Measurements from ENCODE around the gene ZMIZ1. TPM values are rescaled to one million over a fixed set of nuclear protein-coding genes. Genes with fewer than 3 reads are reported as not detected.
"Not testable (repeated sequence)": the region's sequence is repeated elsewhere in the genome, so short reads cannot be mapped to it uniquely, and the experiment has no call there.

ZMIZ1 gene
- total RNA-seq, 2 donors from 2014 or later = 30.0 to 34.0 TPM

DNA sequence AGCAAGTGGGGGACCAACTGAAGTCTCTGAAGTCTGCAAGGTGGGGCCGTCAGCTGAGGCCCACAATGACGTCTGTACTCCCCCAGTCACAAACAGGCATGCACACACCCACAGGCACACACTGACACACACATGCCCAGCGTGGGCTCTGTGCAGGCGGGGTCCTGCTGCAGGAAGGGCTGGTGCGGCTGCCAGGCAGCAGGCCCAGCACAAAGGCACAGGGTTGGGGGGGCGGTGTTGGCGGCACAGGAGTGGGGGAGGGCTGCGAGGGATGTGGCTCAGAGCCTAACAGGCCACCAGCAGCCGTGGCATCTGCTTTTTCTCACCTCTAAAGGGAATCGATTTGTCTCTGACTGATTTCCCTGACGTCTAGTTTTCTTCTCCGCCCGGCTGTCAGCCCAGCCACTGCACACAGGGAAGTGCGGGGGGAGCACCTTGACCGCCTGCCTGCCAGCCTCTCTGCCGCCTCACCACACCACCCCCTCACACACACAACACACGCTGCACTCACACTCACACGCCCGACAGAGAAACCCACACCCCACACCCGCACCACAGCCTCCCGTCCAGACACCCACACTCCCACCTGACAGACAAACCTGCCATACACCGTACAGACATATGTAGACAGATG is 43.5 kb upstream of the ZMIZ1 start:
- H3K9me3 ChIP-seq (ENCODE audit: control insufficient read depth, low read length, poor library complexity, severe bottlenecking) = no peaks in the 10 kb centered on the region
- peaks cover 38% of the 10 kb centered on the region for H3K4me1 Mint-ChIP-seq
- peak; percentile 57 for ATAC-seq
- no peak for DNase-seq
- H3K27ac Mint-ChIP-seq = peak overlapping the region; percentile 51
- peaks cover 6% of the 10 kb centered on the region for H3K27me3 Mint-ChIP-seq
- peaks cover 7% of the 10 kb centered on the region for H3K36me3 Mint-ChIP-seq (ENCODE audit: low read depth)
- peak overlapping the region; percentile 22 for H3K4me3 Mint-ChIP-seq

- DNase-seq = no peak
- no peak overlapping the region for H3K4me3 Mint-ChIP-seq
- peaks cover 38% of the 10 kb centered on the region for H3K4me1 Mint-ChIP-seq
- H3K27ac Mint-ChIP-seq = peak overlapping the region; percentile 51
- ATAC-seq = no peak
- H3K36me3 Mint-ChIP-seq (ENCODE audit: low read depth) = peaks cover 7% of the 10 kb centered on the region
- peaks cover 6% of the 10 kb centered on the region for H3K27me3 Mint-ChIP-seq
- H3K9me3 ChIP-seq (ENCODE audit: control insufficient read depth, low read length, poor library complexity, severe bottlenecking) = no peaks in the 10 kb centered on the region
These were observed 42.4 kb upstream of the ZMIZ1 start for GRCh38 chr10:79026341-79026761.

GRCh38 chr10:79026806-79027146 is 42.0 kb upstream of the ZMIZ1 start:
- no peak overlapping the region for H3K4me3 Mint-ChIP-seq
- ATAC-seq = no peak
- no peak for DNase-seq
- H3K27ac Mint-ChIP-seq = no peak overlapping the region
- peaks cover 38% of the 10 kb centered on the region for H3K4me1 Mint-ChIP-seq
- peaks cover 7% of the 10 kb centered on the region for H3K36me3 Mint-ChIP-seq (ENCODE audit: low read depth)
- no peaks in the 10 kb centered on the region for H3K9me3 ChIP-seq (ENCODE audit: control insufficient read depth, low read length, poor library complexity, severe bottlenecking)
- peaks cover 6% of the 10 kb centered on the region for H3K27me3 Mint-ChIP-seq

DNA sequence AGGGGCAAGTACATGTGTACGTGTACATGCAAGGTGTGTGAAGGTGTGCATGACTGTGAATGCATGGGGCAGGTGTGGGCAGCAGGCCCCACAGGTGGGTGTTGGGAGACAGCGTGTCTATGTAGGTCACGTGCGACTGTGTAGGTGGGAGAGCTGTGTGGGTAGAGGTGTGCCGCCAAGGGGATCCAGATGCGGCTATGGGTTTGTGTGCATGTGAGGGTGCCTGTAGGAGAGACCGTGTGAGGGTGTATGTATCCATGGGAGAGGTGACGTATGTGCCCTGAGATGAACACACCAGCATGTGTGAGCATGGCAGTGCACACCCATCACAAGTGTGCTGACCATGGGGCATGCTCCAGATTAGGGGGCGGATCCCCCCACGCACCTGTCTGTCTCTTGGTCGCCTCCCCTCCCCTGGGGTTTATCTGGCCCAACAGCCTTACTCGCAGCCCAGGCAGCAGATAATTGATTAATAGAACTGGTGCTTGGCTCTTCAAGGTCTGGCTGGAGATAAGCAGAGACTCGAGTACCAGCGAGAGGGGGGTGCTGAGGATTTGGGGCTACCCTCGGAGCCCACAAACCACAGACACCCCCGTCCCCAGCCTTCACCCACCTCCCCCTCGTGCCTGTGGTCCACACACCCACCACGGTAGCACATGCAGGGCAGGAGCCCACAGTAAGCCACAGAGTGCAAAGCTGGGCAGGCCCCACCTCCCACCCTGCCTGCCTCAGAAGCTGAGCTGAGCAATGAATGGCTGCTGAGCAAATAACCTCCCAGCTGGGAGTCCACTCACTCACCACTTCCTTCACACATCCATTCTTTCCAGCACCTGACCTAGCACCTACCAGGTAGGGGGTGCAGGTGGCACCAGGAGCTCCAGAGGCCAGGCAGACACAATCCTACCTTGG is 41.4 kb upstream of the ZMIZ1 start:
- no peak for DNase-seq
- Mint-ChIP-seq H3K27ac (peak overlapping the region; percentile 81), H3K36me3 (ENCODE audit: low read depth) (peaks cover 7% of the 10 kb centered on the region), H3K4me1 (peaks cover 38% of the 10 kb centered on the region), H3K4me3 (no peak overlapping the region), H3K27me3 (peaks cover 6% of the 10 kb centered on the region)
- ATAC-seq = peak; percentile 52
- H3K9me3 ChIP-seq (ENCODE audit: control insufficient read depth, low read length, poor library complexity, severe bottlenecking) = no peaks in the 10 kb centered on the region

DNA sequence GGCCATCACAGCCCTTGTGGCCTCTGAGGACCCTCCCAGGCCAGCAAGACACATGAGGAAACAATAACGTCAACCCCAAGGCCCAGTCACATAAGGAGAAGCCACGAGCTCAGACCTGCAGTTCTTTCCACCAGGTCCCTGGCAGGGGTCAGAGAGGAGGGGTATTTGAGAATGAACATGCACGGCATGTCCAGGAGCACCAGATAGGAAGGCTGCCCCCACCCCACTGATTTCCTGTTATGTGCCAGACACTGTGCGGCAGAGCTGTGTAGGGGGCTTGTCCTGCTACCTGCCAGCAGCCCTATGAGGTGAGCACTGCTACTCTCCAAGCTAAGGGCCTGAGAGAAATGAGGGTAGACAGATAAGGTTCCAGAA is 40.7 kb upstream of the ZMIZ1 start:
- H3K9me3 ChIP-seq (ENCODE audit: control insufficient read depth, low read length, poor library complexity, severe bottlenecking) = no peaks in the 10 kb centered on the region
- Mint-ChIP-seq H3K27ac (peak overlapping the region; percentile 81), H3K27me3 (peaks cover 6% of the 10 kb centered on the region), H3K4me3 (no peak overlapping the region), H3K36me3 (ENCODE audit: low read depth) (peaks cover 7% of the 10 kb centered on the region), H3K4me1 (peaks cover 36% of the 10 kb centered on the region)
- DNase-seq (no peak), ATAC-seq (no peak)

- H3K9me3 ChIP-seq (ENCODE audit: control insufficient read depth, low read length, poor library complexity, severe bottlenecking) = no peaks in the 10 kb centered on the region
These were observed 40.2 kb upstream of the ZMIZ1 start for GRCh38 chr10:79028451-79029010.

DNA sequence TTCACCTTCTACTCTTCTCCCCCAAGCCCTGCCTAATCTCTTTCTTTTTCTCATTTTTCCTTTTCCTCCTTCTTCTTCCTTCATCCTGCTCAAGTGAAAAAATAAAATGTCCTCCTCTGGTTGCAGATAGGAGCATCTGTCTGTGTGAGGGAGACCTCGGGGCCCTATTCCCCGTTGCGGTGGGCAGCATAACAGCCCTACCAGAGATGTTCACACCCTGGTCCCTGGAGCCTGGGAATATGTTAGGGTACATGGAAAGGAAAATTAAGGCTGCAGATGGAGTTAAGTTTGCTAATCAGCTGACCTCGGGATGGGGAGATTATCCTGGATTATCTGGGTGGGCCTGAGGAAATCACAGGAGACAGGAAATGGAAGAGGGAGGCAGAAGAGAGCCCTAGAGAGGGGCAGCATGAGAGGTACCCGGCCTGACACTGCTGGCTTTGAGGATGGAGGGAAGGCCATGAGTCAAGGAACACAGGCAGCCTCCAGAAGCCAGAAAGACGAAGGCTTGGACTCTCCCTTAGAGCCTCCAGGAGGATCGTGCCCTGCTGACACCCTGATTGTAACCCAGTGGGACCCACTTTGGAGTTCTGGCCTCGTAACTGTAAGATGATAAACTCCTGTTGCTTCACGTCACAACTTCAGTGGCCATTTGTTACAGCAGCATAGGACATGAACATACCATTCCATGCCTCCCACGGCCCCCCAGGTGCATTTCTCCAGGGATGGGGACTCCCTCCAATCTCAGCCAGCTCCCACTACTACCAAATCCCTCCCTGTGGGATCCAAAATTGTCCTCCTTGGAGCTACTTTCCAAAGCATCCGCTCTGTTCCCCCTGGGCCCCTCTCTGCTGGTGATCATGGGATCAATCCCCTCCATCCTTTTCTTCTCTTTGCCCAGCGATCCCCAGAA is 39.0 kb upstream of the ZMIZ1 start:
- Mint-ChIP-seq H3K36me3 (ENCODE audit: low read depth) (peaks cover 7% of the 10 kb centered on the region), H3K4me3 (no peak overlapping the region), H3K4me1 (peaks cover 32% of the 10 kb centered on the region), H3K27me3 (peaks cover 15% of the 10 kb centered on the region), H3K27ac (no peak overlapping the region)
- ATAC-seq = no peak
- no peaks in the 10 kb centered on the region for H3K9me3 ChIP-seq (ENCODE audit: control insufficient read depth, low read length, poor library complexity, severe bottlenecking)
- DNase-seq = no peak

More at GRCh38 chr10:79028451-79029010, 40.2 kb upstream of the ZMIZ1 start:
- no peak overlapping the region for H3K4me3 Mint-ChIP-seq
- peak overlapping the region; percentile 81 for H3K27ac Mint-ChIP-seq
- peaks cover 7% of the 10 kb centered on the region for H3K36me3 Mint-ChIP-seq (ENCODE audit: low read depth)
- DNase-seq (no peak), ATAC-seq (no peak)
- peaks cover 6% of the 10 kb centered on the region for H3K27me3 Mint-ChIP-seq
- H3K4me1 Mint-ChIP-seq = peaks cover 33% of the 10 kb centered on the region

- no peaks in the 10 kb centered on the region for H3K9me3 ChIP-seq (ENCODE audit: control insufficient read depth, low read length, poor library complexity, severe bottlenecking)
- Mint-ChIP-seq H3K27ac (no peak overlapping the region), H3K27me3 (peaks cover 19% of the 10 kb centered on the region), H3K4me3 (no peak overlapping the region), H3K4me1 (peaks cover 32% of the 10 kb centered on the region), H3K36me3 (ENCODE audit: low read depth) (peaks cover 9% of the 10 kb centered on the region)
- no peak for ATAC-seq
- DNase-seq = no peak
These were observed 38.1 kb upstream of the ZMIZ1 start for GRCh38 chr10:79030705-79031104.

DNA sequence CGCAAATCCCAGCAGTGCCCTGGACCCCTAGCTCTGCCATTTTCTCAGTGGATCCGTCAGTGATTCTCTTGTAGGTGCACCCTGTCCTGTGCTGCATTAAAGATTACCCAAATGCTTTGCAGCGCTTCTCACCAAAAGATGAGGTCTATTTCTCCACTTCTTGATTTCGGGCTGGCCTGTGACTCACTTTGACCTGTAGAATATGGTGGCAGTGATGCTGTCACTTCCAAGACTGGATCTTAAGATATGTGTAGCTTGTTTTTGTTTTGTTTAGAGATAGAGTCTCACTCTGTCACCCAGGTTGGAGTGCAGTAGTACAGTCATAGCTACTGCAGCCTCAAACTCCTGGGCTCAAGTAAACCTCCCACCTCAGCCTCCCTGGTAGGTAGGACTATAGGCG is 37.0 kb upstream of the ZMIZ1 start:
- H3K36me3 Mint-ChIP-seq (ENCODE audit: low read depth) = peaks cover 5% of the 10 kb centered on the region
- peaks cover 27% of the 10 kb centered on the region for H3K4me1 Mint-ChIP-seq
- H3K9me3 ChIP-seq (ENCODE audit: control insufficient read depth, low read length, poor library complexity, severe bottlenecking) = no peaks in the 10 kb centered on the region
- DNase-seq = no peak
- H3K27me3 Mint-ChIP-seq = peaks cover 16% of the 10 kb centered on the region
- no peak overlapping the region for H3K4me3 Mint-ChIP-seq
- ATAC-seq = no peak
- no peak overlapping the region for H3K27ac Mint-ChIP-seq

- H3K27me3 Mint-ChIP-seq = peaks cover 16% of the 10 kb centered on the region
These were observed 34.4 kb upstream of the ZMIZ1 start for GRCh38 chr10:79034271-79034876.

GRCh38 chr10:79036416-79036815 is 32.4 kb upstream of the ZMIZ1 start:
- not testable (repeated sequence) for DNase-seq; H3K27ac Mint-ChIP-seq; ATAC-seq; H3K9me3 ChIP-seq (ENCODE audit: control insufficient read depth, low read length, poor library complexity, severe bottlenecking); H3K4me3 Mint-ChIP-seq
- Mint-ChIP-seq H3K36me3 (ENCODE audit: low read depth) (peaks cover 12% of the 10 kb centered on the region), H3K4me1 (peaks cover 16% of the 10 kb centered on the region), H3K27me3 (peaks cover 16% of the 10 kb centered on the region)

More at GRCh38 chr10:79034271-79034876, 34.4 kb upstream of the ZMIZ1 start:
- Mint-ChIP-seq H3K4me1 (peaks cover 13% of the 10 kb centered on the region), H3K4me3 (no peak overlapping the region), H3K36me3 (ENCODE audit: low read depth) (peaks cover 10% of the 10 kb centered on the region), H3K27ac (no peak overlapping the region)
- ATAC-seq (no peak), DNase-seq (no peak)
- H3K9me3 ChIP-seq (ENCODE audit: control insufficient read depth, low read length, poor library complexity, severe bottlenecking) = no peaks in the 10 kb centered on the region

GRCh38 chr10:79038104-79038840 is 30.5 kb upstream of the ZMIZ1 start:
- Mint-ChIP-seq H3K4me1 (peaks cover 32% of the 10 kb centered on the region), H3K36me3 (ENCODE audit: low read depth) (peaks cover 17% of the 10 kb centered on the region), H3K27ac (no peak overlapping the region), H3K27me3 (peaks cover 16% of the 10 kb centered on the region), H3K4me3 (no peak overlapping the region)
- H3K9me3 ChIP-seq (ENCODE audit: control insufficient read depth, low read length, poor library complexity, severe bottlenecking) = no peaks in the 10 kb centered on the region
- ATAC-seq = no peak
- no peak for DNase-seq

Measured in T-helper 17 cell (primary cell).